ENCODE measurements around the gene CDCA3. TPM values are rescaled to one million over a fixed set of nuclear protein-coding genes. Genes with fewer than 3 reads are reported as not detected.
"Not testable (repeated sequence)": the region's sequence is repeated elsewhere in the genome, so short reads cannot be mapped to it uniquely, and the experiment has no call there.

CDCA3 gene
- total RNA-seq, 1 donor from 2014 or later, result 1.1 TPM

DNA sequence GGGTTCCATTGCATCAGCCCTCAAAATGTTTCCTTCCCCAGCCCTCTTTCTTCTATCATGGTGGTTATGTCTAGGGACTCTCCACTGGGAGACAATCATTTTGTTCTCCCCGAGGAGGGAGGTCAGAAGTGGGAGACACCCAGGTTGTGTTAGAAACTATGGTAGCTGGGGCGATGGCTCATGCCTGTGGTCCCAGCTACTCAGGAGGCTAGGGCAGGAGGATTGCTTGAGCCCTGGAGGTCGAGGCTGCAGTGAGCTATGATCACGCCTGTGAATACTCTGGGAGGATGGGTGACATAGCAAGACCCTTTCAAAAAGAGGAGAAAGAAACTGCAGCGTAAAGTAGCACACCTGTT is 40.5 kb upstream of the CDCA3 start:
- Histone ChIP-seq H3K36me3 (no peaks in the 10 kb centered on the region), H3K9me3 (no peaks in the 10 kb centered on the region), H3K27ac (peak overlapping the region; percentile 91), H3K27me3 (no peaks in the 10 kb centered on the region), H3K4me3 (peak overlapping the region; percentile 53), H3K4me1 (peaks cover 14% of the 10 kb centered on the region)
- ATAC-seq (no peak), DNase-seq (no peak)
- TF ChIP-seq, protein P1, sequence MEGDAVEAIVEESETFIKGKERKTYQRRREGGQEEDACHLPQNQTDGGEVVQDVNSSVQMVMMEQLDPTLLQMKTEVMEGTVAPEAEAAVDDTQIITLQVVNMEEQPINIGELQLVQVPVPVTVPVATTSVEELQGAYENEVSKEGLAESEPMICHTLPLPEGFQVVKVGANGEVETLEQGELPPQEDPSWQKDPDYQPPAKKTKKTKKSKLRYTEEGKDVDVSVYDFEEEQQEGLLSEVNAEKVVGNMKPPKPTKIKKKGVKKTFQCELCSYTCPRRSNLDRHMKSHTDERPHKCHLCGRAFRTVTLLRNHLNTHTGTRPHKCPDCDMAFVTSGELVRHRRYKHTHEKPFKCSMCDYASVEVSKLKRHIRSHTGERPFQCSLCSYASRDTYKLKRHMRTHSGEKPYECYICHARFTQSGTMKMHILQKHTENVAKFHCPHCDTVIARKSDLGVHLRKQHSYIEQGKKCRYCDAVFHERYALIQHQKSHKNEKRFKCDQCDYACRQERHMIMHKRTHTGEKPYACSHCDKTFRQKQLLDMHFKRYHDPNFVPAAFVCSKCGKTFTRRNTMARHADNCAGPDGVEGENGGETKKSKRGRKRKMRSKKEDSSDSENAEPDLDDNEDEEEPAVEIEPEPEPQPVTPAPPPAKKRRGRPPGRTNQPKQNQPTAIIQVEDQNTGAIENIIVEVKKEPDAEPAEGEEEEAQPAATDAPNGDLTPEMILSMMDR (IDR thresholded peaks at IDR 0.05), result no peak
- intact Hi-C loops (cut with DNase I), result no loop called here

DNA sequence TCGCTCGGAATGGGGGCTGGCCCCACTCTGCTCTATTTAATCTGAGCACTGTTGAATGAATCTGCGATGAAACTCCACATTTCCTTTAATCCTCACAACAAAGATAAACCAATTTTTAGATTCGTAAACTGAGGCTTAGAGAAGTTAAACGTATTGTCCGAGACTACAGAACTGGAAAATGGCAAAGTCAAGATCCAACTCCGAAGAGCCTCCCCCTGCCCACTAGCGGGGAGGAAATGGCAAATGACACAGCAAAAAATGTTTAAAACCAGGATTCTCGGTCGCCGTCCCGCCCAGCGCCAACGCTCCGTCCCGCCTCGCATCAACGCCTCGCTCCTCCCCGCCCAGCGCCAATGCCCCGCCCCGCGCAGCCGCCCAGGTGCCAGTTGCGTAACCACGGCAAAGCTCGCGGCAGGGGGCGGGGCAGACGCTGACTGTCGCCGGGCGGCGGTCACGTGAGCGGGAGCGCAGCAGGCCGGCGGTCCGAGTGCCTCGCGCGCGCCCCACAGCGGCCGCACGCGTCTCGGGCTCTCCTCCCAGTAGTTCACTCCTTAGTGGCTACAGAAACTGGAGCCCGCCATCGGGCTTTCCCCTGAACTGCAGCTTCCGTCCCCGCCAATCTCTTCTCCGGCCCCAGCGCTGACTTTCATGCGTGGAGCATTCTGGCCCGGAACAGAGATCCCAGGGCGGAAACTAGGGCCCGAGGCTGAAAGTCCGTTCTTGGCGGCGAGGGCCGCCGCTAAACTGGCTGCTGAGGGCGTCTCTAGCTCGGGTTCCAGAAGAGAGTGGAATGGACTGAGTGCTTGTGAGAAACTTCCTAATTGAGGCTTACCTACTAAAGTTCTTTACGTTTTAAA is 39.9 kb upstream of the CDCA3 start:
- peak overlapping the region; percentile 91 for H3K27ac ChIP-seq
- H3K4me1 ChIP-seq, result peaks cover 14% of the 10 kb centered on the region
- DNase-seq (peak; percentile 99), ATAC-seq (peak; percentile 99)
- no peaks in the 10 kb centered on the region for H3K27me3 ChIP-seq
- intact Hi-C loops (cut with DNase I), result no loop called here
- H3K9me3 ChIP-seq, result no peaks in the 10 kb centered on the region
- TF ChIP-seq, protein P1 (IDR thresholded peaks at IDR 0.05), result peak; percentile 87
- no peaks in the 10 kb centered on the region for H3K36me3 ChIP-seq
- H3K4me3 ChIP-seq, result peak overlapping the region; percentile 53

DNA sequence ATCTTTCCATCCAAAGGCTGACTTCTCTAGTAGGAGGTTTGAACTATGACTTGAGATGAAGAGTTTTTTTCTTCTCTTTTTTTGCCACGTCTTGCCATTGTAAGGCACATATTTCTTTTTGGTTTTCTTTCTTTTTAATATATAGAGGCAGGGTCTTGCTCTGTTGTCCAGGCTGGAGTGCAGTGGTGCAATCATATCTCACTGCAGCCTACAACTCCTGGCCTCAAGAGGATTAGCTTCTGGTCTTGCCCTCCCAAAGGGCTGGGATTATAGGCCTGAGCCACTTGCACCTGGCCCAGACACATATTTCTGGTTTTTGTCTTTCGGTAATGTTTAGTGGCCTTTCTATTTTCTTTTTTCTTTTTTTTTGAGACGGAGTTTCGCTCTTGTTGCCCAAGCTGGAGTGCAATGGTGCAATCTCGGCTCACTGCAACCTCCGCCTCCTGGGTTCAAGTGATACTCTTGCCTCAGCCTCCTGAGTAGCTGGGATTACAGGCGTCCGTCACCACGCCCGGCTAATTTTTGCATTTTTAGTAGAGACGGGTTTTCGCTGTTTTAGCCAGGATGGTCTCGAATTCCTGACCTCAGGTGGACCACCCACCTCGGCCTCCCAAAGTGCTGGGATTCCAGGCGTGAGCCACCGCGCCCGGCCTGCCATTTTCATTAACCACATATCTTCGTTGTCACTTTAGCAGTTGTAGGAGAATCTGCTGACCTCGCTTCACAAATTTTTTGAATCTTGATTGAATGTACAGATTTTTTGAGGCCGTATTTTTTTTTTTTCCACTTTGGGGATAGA is 38.9 kb upstream of the CDCA3 start:
- Histone ChIP-seq H3K4me1 (peaks cover 14% of the 10 kb centered on the region), H3K27ac (peak overlapping the region; percentile 91)
- H3K36me3 ChIP-seq; intact Hi-C loops (cut with DNase I); DNase-seq; H3K27me3 ChIP-seq; ATAC-seq; H3K9me3 ChIP-seq; H3K4me3 ChIP-seq: not testable (repeated sequence)

DNA sequence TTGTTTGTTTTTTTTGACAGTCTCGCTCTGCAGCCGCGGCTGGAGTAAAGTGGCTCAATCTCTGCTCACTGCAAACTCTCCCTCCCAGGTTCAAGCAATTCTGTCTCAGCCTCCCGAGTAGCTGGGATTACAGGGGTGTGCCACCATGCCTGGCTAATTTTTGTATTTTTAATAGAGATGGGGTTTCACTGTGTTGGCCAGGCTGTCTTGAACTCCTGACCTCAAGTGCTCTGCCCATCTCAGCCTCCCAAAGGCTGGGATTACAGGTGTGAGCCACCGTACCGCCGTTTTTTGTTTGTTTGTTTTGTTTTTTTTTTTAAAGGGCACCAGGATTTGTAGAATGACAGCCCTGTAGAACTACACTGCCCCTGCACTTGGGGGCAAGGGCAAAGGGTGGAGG is 37.7 kb upstream of the CDCA3 start:
- H3K9me3 ChIP-seq; ATAC-seq; DNase-seq; H3K27me3 ChIP-seq; intact Hi-C loops (cut with DNase I); H3K4me3 ChIP-seq; H3K27ac ChIP-seq: not testable (repeated sequence)
- Histone ChIP-seq H3K4me1 (peaks cover 14% of the 10 kb centered on the region), H3K36me3 (peaks cover 11% of the 10 kb centered on the region)

DNA sequence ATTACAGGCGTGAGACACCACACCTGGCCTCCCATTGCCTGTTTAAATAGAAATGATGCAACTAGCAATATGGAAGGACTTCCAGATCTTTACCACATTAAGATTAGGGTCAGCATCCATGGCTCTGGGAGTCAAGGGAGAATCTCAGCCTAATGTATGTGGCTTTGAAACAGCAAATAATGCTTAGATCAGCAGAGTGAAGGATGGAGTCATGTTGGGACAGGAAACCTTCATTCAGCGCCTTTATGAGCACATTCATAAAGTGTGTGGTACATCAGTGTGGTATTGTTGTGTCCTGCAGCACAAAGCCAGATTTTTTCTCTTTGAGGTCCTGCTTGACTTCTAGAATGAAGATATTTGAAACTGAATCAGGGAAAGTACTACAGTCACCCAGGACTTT is 37.3 kb upstream of the CDCA3 start:
- DNase-seq, result no peak
- no peak for ATAC-seq

DNA sequence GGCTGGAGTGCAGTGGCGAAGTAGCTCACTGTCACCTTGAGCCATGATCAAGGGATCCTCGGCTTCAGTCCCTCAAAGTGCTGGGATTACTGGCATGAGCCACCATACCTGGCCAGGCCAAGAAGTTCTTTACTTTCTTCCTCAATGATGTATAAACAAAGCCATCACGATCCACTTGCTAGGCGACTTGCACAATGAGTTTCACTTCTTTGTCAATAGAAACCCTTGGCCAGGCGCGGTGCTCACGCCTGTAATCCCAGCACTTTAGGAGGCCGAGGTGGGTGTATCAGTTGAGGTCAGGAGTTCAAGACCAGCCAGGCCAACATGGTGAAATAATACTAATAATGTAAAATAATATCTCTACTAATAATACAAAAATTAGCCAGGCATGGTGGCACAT is 36.4 kb upstream of the CDCA3 start:
- TF ChIP-seq, protein P1 (IDR thresholded peaks at IDR 0.05), result no peak
- intact Hi-C loops (cut with DNase I), result no loop called here
- ATAC-seq (peak; percentile 9), DNase-seq (peak; percentile 76)
- H3K36me3 ChIP-seq, result peaks cover 16% of the 10 kb centered on the region
- H3K4me1 ChIP-seq, result peaks cover 14% of the 10 kb centered on the region
- H3K27me3 ChIP-seq, result no peaks in the 10 kb centered on the region
- H3K27ac ChIP-seq, result peak overlapping the region; percentile 67
- no peak overlapping the region for H3K4me3 ChIP-seq
- H3K9me3 ChIP-seq, result no peaks in the 10 kb centered on the region

More for the DNA sequence above, 37.3 kb upstream of the CDCA3 start:
- peak overlapping the region; percentile 36 for H3K27ac ChIP-seq
- peaks cover 16% of the 10 kb centered on the region for H3K36me3 ChIP-seq
- H3K27me3 ChIP-seq, result no peaks in the 10 kb centered on the region
- intact Hi-C loops (cut with DNase I), result no loop called here
- H3K4me1 ChIP-seq, result peaks cover 14% of the 10 kb centered on the region
- H3K9me3 ChIP-seq, result no peaks in the 10 kb centered on the region
- TF ChIP-seq, protein P1 (IDR thresholded peaks at IDR 0.05), result no peak
- H3K4me3 ChIP-seq, result no peak overlapping the region

DNA sequence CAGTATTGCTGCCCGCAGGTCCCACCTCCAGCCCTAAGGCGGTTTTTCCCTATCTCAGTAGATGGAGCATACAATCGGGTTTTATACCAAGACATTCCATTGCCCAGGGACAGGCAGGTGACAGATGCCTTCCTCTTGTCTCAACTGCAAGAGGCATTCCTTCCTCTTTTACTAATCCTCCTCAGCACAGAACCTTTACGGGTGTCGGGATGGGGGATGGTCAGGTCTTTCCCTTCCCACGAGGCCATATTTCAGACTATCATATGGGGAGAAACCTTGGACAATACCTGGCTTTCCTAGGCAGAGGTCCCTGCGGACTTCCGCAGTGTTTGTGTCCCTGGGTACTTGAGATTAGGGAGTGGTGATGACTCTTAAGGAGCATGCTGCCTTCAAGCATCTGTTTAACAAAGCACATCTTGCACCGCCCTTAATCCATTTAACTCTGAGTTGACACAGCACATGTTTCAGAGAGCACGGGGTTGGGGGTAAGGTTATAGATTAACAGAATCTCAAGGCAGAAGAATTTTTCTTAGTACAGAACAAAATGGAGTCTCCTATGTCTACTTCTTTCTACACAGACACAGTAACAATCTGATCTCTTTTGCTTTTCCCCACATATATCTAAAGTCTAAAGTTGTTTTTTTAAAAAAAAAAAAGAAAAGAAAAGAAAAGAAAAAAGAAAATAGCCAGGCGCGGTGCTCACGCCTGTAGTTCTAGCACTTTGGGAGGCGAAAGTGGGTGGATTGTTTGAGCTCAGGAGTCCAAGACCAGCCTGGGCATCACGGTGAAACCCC is 35.3 kb upstream of the CDCA3 start:
- DNase-seq; H3K4me3 ChIP-seq; ATAC-seq; H3K4me1 ChIP-seq; intact Hi-C loops (cut with DNase I); H3K27me3 ChIP-seq; H3K9me3 ChIP-seq: not testable (repeated sequence)
- Histone ChIP-seq H3K36me3 (peaks cover 16% of the 10 kb centered on the region), H3K27ac (peak overlapping the region; percentile 67)

Measured in upper lobe of right lung (tissue), 1 donor.